ENCODE measurements around the gene MALSU1. TPM values are rescaled to one million over a fixed set of nuclear protein-coding genes. Genes with fewer than 3 reads are reported as not detected.
A peak's percentile ranks its signal among the peaks of the same experiment; 100 is the strongest.

The MALSU1 gene
- polyA plus RNA-seq, 1 donor: 40.0 TPM

DNA sequence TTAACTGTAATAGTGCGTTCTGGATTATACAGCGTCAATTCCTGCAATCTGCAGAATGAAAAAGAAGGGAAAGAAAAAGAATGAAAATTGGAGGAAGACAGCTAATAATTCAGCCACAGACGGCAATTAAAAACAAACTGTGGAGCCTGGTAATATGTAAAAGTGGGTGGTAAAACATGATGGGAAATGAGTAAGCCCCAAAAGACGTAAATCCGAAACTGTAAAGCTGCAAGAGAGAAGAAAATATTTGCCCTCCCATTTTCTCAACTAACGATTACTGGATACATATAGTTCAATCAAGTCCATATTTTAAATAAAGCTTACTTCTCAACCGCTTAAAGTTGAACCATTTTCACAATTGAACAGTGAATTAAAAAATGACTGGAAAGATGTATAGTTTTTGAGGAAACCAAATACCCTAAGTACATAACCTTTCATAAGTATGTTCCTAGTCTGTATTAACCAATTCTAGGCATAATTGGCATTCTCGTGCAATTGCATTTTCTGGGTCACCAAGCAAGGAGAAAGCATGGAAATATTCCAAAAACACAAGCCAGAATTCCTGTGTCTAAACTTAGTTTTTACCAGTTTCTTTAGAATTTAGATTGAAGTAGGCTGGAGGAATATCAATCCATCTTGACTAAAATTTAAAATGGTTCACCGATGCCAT lies 44.8 kb downstream of the MALSU1 start:
- WGBS (ENCODE audit: insufficient coverage, low lambda C conversion rate): 90% methylated on average over 2 of the region's 9 CpGs
- Histone ChIP-seq H3K9me3 (ENCODE audit: control insufficient read depth, low read depth, low read length) (no peaks in the 10 kb centered on the region), H3K4me1 (ENCODE audit: control insufficient read depth, insufficient read depth, low read length) (no peaks in the 10 kb centered on the region), H3K27ac (ENCODE audit: low read length) (no peak overlapping the region), H3K36me3 (ENCODE audit: control insufficient read depth, insufficient read depth, low read length) (peaks cover 53% of the 10 kb centered on the region), H3K4me3 (ENCODE audit: low read length) (no peak overlapping the region), H3K27me3 (ENCODE audit: control insufficient read depth, insufficient read depth, low read length) (no peaks in the 10 kb centered on the region)
- DNase-seq: no peak

DNA sequence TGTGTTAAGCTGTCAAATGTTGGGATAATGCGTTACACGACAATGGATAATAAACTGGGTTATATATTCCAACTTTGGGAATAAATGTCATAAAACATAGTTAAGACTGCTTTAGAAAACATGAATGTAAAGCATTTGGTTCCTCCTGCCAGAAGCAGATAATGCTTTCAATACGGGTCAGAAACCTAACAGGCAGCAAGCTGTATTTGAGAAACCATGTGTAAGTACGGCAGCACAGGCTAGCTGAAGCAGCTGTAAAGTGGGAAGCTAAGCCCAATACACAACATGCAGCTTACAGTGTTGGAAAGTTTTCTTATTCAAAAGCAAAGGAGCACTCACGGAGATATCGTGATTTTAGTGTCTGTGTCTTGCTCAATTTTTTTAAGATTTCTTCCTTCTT lies 46.5 kb downstream of the MALSU1 start:
- H3K9me3 ChIP-seq (ENCODE audit: control insufficient read depth, low read depth, low read length): no peaks in the 10 kb centered on the region

DNA sequence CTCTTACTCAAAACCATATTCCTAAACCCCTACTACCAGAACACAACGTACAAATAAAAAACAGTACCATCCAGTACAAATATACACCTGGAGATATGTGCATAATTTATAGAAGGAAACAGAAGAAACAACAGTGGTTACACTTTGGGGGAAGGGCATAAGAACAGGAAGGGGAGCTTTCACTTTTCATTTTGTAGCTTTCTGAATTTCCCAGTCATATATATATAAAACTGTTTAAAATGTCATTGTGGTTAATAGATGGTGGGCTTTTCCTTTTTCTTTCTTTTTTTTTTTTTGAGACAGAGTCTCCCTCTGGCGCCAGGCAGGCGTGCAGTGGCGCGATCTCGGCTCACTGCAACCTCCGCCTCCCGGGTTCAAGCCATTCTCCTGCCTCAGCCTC lies 47.2 kb downstream of the MALSU1 start:
- peaks cover 54% of the 10 kb centered on the region for H3K36me3 ChIP-seq (ENCODE audit: control insufficient read depth, insufficient read depth, low read length)
- no peaks in the 10 kb centered on the region for H3K4me1 ChIP-seq (ENCODE audit: control insufficient read depth, insufficient read depth, low read length)
- no peaks in the 10 kb centered on the region for H3K9me3 ChIP-seq (ENCODE audit: control insufficient read depth, low read depth, low read length)
- H3K27ac ChIP-seq (ENCODE audit: low read length): no peak overlapping the region
- no peaks in the 10 kb centered on the region for H3K27me3 ChIP-seq (ENCODE audit: control insufficient read depth, insufficient read depth, low read length)
- no CpG with 5 or more reads among the region's 8 CpGs for WGBS (ENCODE audit: insufficient coverage, low lambda C conversion rate)
- H3K4me3 ChIP-seq (ENCODE audit: low read length): no peak overlapping the region
- no peak for DNase-seq

More for the DNA sequence above, 46.5 kb downstream of the MALSU1 start:
- H3K36me3 ChIP-seq (ENCODE audit: control insufficient read depth, insufficient read depth, low read length): peaks cover 50% of the 10 kb centered on the region
- no peak for DNase-seq
- H3K4me1 ChIP-seq (ENCODE audit: control insufficient read depth, insufficient read depth, low read length): no peaks in the 10 kb centered on the region
- H3K27me3 ChIP-seq (ENCODE audit: control insufficient read depth, insufficient read depth, low read length): no peaks in the 10 kb centered on the region
- H3K27ac ChIP-seq (ENCODE audit: low read length): no peak overlapping the region
- WGBS (ENCODE audit: insufficient coverage, low lambda C conversion rate): 100% methylated on average over 1 of the region's 6 CpGs
- no peak overlapping the region for H3K4me3 ChIP-seq (ENCODE audit: low read length)

DNA sequence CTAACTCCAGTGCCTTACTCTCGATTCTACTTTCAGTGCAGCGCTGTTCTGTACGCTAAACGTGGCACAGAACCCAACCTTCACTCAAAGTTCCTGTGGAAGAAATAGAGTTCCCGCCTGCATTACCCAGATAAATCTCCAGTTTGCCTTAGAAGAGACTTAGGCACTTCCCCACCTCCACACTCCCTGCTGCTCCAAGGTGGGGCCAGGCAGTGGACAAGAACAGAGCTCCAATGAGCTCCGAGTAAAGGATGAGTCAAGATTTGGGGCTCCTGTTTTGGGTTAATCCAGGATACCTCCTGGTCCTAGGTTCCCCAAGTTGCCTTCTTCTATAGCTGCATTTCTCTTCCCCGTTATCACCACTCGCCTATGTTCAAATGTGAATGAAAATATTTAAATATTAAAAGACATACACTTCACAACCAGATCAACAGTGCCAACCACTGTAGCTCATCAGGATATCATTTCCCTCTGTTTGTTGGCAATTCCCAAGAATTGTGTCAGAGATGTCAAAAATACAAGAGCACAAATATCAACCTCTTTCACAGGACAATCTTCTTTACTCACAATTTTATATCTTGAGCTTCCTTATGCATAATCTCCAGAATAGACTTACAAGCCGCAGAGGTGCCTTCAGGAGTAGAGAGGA lies 48.0 kb downstream of the MALSU1 start:
- Histone ChIP-seq H3K27ac (ENCODE audit: low read length) (no peak overlapping the region), H3K36me3 (ENCODE audit: control insufficient read depth, insufficient read depth, low read length) (peaks cover 51% of the 10 kb centered on the region), H3K27me3 (ENCODE audit: control insufficient read depth, insufficient read depth, low read length) (no peaks in the 10 kb centered on the region), H3K9me3 (ENCODE audit: control insufficient read depth, low read depth, low read length) (no peaks in the 10 kb centered on the region), H3K4me1 (ENCODE audit: control insufficient read depth, insufficient read depth, low read length) (no peaks in the 10 kb centered on the region), H3K4me3 (ENCODE audit: low read length) (no peak overlapping the region)
- WGBS (ENCODE audit: insufficient coverage, low lambda C conversion rate): no CpG with 5 or more reads among the region's 9 CpGs
- DNase-seq: no peak

DNA sequence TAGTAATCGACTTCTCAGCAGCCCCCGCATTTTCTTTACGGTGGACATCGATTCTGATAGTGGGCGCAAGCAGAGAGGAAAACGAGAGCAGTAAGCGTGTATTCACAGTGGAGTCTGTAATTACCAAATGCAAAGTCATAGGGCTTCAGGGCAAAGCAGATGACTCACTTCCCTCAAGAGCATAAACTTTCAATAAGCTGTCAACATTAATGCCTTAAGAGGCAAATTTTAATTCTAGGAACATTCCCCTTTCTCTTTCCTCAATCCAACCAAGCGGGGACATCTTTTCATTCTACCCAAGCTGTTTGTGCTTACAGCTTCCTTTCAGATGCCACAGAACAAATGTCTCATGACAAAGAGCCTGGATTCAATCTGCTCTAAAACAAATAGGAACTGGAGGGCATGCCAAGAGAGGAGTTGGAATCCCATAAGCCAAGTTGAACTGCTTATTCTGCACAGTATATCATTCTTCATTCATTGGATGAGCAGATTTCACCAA lies 48.6 kb downstream of the MALSU1 start:
- Histone ChIP-seq H3K4me1 (ENCODE audit: control insufficient read depth, insufficient read depth, low read length) (no peaks in the 10 kb centered on the region), H3K27me3 (ENCODE audit: control insufficient read depth, insufficient read depth, low read length) (no peaks in the 10 kb centered on the region), H3K27ac (ENCODE audit: low read length) (no peak overlapping the region), H3K36me3 (ENCODE audit: control insufficient read depth, insufficient read depth, low read length) (peaks cover 46% of the 10 kb centered on the region), H3K9me3 (ENCODE audit: control insufficient read depth, low read depth, low read length) (no peaks in the 10 kb centered on the region), H3K4me3 (ENCODE audit: low read length) (no peak overlapping the region)
- 100% methylated on average over 1 of the region's 8 CpGs for WGBS (ENCODE audit: insufficient coverage, low lambda C conversion rate)
- DNase-seq: no peak

DNA sequence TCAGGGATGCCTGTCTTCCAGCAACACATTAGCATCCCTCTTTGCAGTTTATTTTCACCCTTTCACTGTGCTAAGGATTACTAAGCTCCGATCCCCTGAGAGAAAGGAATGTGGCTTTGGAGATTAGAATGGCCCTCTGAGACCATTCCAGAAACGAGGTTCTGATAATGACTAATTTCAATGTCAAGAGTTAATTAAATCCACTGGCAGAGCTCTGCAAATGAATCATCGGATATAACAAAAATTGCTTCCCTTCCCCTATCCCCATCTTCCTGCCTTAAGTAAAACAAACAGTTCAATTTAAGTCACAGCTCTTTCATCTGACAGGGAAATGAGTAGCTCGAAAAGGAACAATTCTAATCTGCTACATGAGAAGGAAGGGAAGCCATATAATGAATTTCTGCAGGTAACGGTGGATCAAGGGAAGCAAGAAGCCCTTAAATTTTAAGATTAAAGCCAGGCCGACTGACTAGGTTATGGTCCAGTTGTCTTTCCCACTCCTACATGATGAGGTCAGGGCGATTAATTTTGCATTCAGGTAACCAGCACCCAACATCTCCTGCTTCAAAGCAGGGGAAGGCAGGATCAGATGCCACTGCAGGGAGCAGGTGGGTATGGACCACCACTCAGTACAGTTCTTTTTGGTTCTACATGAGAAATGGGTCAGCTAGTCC lies 50.5 kb downstream of the MALSU1 start:
- Histone ChIP-seq H3K4me1 (ENCODE audit: control insufficient read depth, insufficient read depth, low read length) (no peaks in the 10 kb centered on the region), H3K4me3 (ENCODE audit: low read length) (no peak overlapping the region), H3K9me3 (ENCODE audit: control insufficient read depth, low read depth, low read length) (no peaks in the 10 kb centered on the region), H3K27ac (ENCODE audit: low read length) (no peak overlapping the region), H3K36me3 (ENCODE audit: control insufficient read depth, insufficient read depth, low read length) (peaks cover 35% of the 10 kb centered on the region), H3K27me3 (ENCODE audit: control insufficient read depth, insufficient read depth, low read length) (no peaks in the 10 kb centered on the region)
- WGBS (ENCODE audit: insufficient coverage, low lambda C conversion rate): 80% methylated on average over 1 of the region's 7 CpGs
- DNase-seq: no peak

DNA sequence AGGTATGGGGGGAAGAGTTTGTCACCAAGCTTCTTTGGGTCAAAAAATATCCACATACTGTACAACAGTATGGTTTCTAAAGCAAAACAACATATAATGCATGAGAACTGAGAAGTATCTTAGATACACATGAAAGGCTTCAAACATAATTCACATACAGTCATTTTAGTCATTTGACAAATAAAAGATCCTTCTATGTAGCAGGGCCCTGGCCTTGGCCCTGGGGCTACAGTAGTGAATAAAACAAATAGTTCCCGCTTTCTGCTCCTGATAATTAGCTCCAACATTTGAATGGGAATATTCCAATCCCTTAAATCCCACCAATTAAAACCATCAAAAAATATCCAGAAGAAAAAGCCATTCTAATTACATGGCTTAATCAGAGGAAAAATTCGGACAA lies 51.3 kb downstream of the MALSU1 start:
- 100% methylated on average over 1 of the region's 2 CpGs for WGBS (ENCODE audit: insufficient coverage, low lambda C conversion rate)
- H3K27me3 ChIP-seq (ENCODE audit: control insufficient read depth, insufficient read depth, low read length): no peaks in the 10 kb centered on the region
- H3K4me3 ChIP-seq (ENCODE audit: low read length): no peak overlapping the region
- no peak for DNase-seq
- peaks cover 31% of the 10 kb centered on the region for H3K36me3 ChIP-seq (ENCODE audit: control insufficient read depth, insufficient read depth, low read length)
- H3K4me1 ChIP-seq (ENCODE audit: control insufficient read depth, insufficient read depth, low read length): no peaks in the 10 kb centered on the region
- H3K27ac ChIP-seq (ENCODE audit: low read length): no peak overlapping the region
- H3K9me3 ChIP-seq (ENCODE audit: control insufficient read depth, low read depth, low read length): no peaks in the 10 kb centered on the region

DNA sequence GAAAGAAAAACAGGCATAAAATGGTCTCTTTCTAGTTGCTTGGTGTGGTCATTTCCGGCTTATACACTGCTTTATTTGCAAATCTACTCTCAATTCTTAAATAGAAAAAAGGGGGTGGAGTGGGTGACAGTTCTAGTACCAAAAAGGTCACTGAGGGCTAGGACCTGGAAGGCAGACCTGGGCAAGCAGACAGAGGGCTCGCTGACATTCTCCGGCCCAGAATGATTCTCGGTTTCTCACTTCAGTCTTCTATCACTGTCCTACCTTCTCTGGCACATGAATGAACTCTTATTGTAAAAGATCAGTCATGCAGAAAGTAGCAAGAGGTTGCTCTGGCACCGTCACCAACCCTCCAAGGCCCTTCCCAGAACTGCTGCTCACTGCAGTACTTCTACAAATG lies 54.0 kb downstream of the MALSU1 start:
- Histone ChIP-seq H3K36me3 (ENCODE audit: control insufficient read depth, insufficient read depth, low read length) (peaks cover 18% of the 10 kb centered on the region), H3K9me3 (ENCODE audit: control insufficient read depth, low read depth, low read length) (no peaks in the 10 kb centered on the region), H3K4me1 (ENCODE audit: control insufficient read depth, insufficient read depth, low read length) (peaks cover 3% of the 10 kb centered on the region), H3K27ac (ENCODE audit: low read length) (no peak overlapping the region), H3K4me3 (ENCODE audit: low read length) (no peak overlapping the region), H3K27me3 (ENCODE audit: control insufficient read depth, insufficient read depth, low read length) (no peaks in the 10 kb centered on the region)
- no CpG with 5 or more reads among the region's 5 CpGs for WGBS (ENCODE audit: insufficient coverage, low lambda C conversion rate)
- DNase-seq: no peak

DNA sequence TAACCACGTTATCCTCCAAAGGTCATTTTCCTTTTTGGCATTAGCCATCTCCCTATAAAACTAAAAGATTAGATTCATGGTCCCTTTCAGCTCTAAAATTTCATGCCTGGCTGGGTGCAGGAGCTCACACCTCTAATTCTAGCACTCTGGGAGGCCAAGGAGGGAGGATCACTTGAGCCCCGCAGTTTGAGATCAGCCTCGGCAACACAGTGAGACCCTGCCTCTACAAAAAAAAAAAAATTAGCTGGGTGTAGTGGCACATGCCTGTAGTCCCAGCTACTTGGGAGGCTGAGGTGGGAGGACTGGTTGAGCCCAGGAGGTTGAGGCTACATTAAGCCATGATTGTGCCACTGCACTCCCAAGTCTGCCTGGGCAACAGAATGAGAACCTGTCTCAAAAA lies 57.0 kb downstream of the MALSU1 start:
- H3K9me3 ChIP-seq (ENCODE audit: control insufficient read depth, low read depth, low read length): no peaks in the 10 kb centered on the region
- H3K36me3 ChIP-seq (ENCODE audit: control insufficient read depth, insufficient read depth, low read length): peaks cover 10% of the 10 kb centered on the region
- no peak overlapping the region for H3K4me3 ChIP-seq (ENCODE audit: low read length)
- H3K27me3 ChIP-seq (ENCODE audit: control insufficient read depth, insufficient read depth, low read length): no peaks in the 10 kb centered on the region
- H3K27ac ChIP-seq (ENCODE audit: low read length): no peak overlapping the region
- H3K4me1 ChIP-seq (ENCODE audit: control insufficient read depth, insufficient read depth, low read length): peaks cover 3% of the 10 kb centered on the region
- whole genome bisulfite sequencing (ENCODE audit: insufficient coverage, low lambda C conversion rate): 100% methylated on average over 1 of the region's 3 CpGs
- DNase-seq: no peak

DNA sequence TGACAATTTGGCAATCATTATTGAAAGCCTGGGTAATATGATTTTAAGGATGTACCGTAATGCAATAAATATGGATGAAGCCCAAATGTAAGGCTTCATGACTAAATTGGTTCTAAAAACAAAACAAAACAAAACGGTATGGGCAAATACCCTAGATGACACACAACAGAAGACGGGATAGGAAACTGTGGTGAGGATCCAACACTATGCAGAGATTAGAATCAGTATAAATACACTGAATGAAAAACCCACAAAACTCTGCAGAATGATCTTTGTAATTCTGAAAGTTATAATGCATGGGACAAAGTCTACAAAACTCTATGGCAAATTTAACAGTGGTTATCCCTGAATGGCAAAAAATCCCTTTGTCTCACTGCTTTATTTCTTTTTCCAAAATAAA lies 57.6 kb downstream of the MALSU1 start:
- peak overlapping the region; percentile 14 for H3K27ac ChIP-seq (ENCODE audit: low read length)
- WGBS (ENCODE audit: insufficient coverage, low lambda C conversion rate): 100% methylated on average over 1 of the region's 3 CpGs
- no peaks in the 10 kb centered on the region for H3K27me3 ChIP-seq (ENCODE audit: control insufficient read depth, insufficient read depth, low read length)
- no peak for DNase-seq
- peaks cover 3% of the 10 kb centered on the region for H3K4me1 ChIP-seq (ENCODE audit: control insufficient read depth, insufficient read depth, low read length)
- H3K9me3 ChIP-seq (ENCODE audit: control insufficient read depth, low read depth, low read length): no peaks in the 10 kb centered on the region
- H3K4me3 ChIP-seq (ENCODE audit: low read length): no peak overlapping the region
- peaks cover 12% of the 10 kb centered on the region for H3K36me3 ChIP-seq (ENCODE audit: control insufficient read depth, insufficient read depth, low read length)

All from large intestine (tissue), 3 donors.